Thyroid gland (tissue), 4 donors: ENCODE data around the gene PDP2.

Source experiments
- POLR2A ChIP-seq, 2 donors: fragments of 450-650 bp; IDR thresholded peaks; one replicate each; pipeline ENCODE4 v1.6.1; 2017; ENCODE audit warnings: antibody characterized with exemption in 2 of 2, mild to moderate bottlenecking in 2 of 2, moderate library complexity in 1 of 2
- TF ChIP-seq, protein P1 (sequence below), 6 experiments: fragments of 200-600 bp in 3 of 6; fragments of 450-650 bp in 3 of 6; sonication (generic) in 3 of 6; IDR thresholded peaks; one replicate each; pipeline ENCODE4 v1.5.1; 2016 to 2019; ENCODE audit warnings: antibody characterized with exemption in 6 of 6, mild to moderate bottlenecking in 2 of 6, inconsistent platforms in 1 of 6, moderate library complexity in 1 of 6

DNA sequence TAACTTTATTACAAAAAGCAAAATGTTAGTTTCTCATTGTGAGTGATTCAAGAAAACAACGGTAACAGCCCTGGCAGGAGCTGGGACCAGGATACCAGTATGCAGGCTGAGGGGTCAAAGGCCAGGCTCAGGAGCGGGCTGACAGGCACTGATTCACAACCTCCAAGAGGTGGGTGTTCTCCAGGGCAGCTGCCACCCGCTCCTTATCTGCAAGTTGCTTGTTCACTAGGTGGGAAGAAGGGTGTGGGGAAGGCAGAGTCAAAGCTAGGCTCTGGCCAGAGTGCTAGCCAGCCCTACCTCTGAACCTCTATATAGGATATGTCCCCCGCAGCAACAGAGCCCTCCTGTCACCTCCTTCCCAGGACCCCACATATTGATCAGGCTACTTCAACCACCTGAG, 51.8 kb downstream of the PDP2 start:
- TF ChIP-seq, protein P1, sequence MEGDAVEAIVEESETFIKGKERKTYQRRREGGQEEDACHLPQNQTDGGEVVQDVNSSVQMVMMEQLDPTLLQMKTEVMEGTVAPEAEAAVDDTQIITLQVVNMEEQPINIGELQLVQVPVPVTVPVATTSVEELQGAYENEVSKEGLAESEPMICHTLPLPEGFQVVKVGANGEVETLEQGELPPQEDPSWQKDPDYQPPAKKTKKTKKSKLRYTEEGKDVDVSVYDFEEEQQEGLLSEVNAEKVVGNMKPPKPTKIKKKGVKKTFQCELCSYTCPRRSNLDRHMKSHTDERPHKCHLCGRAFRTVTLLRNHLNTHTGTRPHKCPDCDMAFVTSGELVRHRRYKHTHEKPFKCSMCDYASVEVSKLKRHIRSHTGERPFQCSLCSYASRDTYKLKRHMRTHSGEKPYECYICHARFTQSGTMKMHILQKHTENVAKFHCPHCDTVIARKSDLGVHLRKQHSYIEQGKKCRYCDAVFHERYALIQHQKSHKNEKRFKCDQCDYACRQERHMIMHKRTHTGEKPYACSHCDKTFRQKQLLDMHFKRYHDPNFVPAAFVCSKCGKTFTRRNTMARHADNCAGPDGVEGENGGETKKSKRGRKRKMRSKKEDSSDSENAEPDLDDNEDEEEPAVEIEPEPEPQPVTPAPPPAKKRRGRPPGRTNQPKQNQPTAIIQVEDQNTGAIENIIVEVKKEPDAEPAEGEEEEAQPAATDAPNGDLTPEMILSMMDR (IDR thresholded peaks at IDR 0.05) = no peak
- TF ChIP-seq POLR2A (IDR thresholded peaks at IDR 0.05) = no peak
